GM21360 (cell line): ENCODE measurements around the gene B4GALNT1.

Experiments used
- ATAC-seq: cut with Tn5 transposase; IDR thresholded peaks from one replicate; pipeline ENCODE4 v1.9.1; 2021; ENCODE audit warnings: mild to moderate bottlenecking, moderate library complexity; ENCODE audit not compliant: unreplicated experiment

Gene B4GALNT1

GRCh38 chr12:57609781-57610553, 23.0 kb downstream of the B4GALNT1 start:
- ATAC-seq: no peak

DNA sequence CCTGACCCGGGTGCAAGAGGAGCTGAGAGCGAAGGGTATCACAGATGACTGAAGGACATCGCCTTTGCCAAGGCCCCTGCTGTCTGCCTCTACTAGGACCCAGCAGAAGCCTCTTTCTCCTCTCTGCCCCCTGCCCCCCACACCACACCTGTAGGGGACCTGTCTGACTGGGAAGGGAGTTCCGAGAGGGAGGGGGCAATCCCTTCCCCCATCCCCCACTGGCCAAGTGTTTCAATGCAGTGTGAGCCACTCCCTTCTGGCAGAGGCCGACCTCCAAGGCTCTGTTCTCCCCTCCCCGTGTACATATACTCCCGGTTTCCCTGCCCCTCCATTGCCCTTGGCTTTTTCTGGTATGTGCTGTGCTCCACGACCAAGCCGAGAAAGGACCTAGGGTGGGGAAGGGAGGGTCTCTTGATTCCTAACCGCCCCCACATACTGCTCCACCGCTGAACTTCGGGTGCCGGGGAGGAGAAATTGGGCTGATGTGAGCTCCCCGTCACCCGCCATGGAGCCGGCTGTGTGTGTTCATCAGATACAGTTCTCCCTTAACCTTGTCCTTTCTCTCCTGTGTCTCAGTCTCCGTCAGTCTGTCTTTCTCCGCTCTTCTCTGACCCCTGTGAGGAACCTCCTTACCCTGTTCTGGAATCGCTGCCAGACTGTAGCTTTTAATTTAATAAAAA, 23.8 kb downstream of the B4GALNT1 start:
- no peak for ATAC-seq

- no peak for ATAC-seq
Observed at GRCh38 chr12:57607958-57608663, 24.9 kb downstream of the B4GALNT1 start.

GRCh38 chr12:57606821-57607220, 26.2 kb downstream of the B4GALNT1 start:
- no peak for ATAC-seq

- ATAC-seq: no peak
Observed at GRCh38 chr12:57606399-57606798, 26.6 kb downstream of the B4GALNT1 start.

DNA sequence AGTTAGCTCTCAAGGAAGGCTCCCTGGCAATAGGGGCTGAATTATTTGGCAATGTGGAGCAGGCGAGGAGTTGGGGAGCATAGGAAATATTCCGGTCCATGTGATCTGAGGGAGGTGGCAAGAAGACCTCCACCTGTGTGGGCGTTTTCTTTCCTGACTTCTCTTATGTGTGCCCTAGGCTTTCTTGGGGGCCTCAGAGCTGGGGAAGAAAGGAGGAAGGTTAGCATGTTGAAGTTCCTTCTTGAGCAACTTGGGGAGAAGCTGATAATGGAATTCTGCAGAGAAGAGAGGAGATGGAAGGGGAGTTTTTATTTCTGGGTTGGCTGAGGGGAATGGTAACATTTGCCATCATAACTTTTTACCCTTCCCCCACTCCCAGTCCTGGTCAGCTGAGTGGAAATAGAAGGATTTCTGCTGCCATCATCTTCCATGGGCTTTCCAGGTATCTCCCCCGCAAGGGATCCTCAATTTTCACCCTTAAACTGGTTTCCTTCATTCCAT, 27.1 kb downstream of the B4GALNT1 start:
- no peak for ATAC-seq

DNA sequence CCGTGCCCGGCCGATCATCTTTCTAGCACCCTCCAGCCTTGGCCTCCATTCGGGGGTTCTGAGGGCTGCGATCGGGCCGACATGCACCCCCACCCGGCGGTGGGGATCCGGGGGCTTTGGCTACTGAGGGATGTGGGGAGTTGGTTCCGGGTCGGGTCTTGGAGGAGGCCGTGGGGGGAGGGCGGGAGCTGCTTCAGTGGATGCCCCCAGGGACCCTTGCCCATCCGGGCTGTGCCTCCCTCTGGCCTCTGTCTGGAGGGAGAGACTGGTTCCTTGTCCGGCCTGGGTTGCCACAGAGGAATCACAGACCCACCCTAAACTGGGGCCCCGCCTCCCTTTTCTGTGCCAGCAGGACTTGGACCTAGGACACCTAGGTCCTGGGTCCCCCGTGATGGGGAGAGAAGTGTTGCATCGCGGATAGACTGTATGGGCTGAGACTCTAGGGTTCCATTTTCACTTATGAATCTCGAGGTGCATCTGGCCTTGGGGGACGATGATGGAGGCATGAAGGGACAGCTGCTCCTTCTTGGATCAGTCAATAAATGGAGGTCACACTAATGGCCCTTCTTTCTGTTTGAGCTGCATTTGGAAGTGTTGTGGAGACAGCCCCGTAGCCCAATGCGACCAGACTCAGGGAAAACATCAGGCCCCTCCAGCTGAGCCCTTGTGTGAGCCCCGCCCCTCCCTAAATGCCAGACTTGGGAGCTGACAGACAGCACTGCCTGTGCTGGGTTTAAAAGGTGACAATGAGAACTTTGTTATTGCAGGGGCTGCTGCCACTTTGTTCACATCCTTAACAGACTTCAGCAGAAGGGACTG, 27.8 kb downstream of the B4GALNT1 start:
- no peak for ATAC-seq

- no peak for ATAC-seq
Observed at GRCh38 chr12:57604454-57604991, 28.5 kb downstream of the B4GALNT1 start, which contains the start of gene DTX3. Gene DTX3, plus strand, starts transcription at chr12:57604824. Its CDS starts 1,694 bp downstream, at chr12:57606518.

DNA sequence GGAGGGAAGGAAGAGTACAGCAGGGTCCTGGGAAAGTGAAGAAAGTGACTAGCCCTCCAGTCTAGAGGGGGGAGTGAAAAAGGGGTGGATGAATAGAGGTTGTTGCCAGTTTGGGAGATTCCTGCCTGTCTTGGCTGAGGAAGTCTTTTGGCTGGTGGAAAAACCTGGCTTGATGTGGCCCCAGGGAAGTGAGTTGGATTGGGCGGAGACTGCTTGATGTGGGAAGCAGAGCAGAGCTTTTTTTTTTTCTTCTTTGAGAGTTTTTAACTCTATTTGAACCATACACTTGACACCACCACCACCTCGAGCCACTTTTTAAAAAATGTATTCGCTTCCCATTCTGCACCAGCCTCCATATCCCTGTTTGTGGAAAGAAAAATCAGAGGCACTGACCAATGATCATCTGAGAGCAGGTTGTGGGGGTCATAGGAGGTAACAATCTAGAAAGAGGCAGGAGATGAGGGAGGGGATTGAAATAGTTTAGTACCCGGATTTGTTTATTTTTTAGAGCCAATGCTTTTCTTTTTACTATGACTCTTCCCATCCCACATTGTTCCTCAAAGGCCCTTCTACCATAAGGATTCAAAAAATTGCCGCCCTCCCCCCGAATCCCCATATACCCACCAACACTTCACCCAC, 29.1 kb downstream of the B4GALNT1 start:
- ATAC-seq: no peak

- ATAC-seq: no peak
Observed at GRCh38 chr12:57603324-57603723, 29.7 kb downstream of the B4GALNT1 start.

GRCh38 chr12:57602544-57602943, 30.5 kb downstream of the B4GALNT1 start:
- ATAC-seq: no peak

- no peak for ATAC-seq
Observed at GRCh38 chr12:57600395-57600794, 32.6 kb downstream of the B4GALNT1 start.

DNA sequence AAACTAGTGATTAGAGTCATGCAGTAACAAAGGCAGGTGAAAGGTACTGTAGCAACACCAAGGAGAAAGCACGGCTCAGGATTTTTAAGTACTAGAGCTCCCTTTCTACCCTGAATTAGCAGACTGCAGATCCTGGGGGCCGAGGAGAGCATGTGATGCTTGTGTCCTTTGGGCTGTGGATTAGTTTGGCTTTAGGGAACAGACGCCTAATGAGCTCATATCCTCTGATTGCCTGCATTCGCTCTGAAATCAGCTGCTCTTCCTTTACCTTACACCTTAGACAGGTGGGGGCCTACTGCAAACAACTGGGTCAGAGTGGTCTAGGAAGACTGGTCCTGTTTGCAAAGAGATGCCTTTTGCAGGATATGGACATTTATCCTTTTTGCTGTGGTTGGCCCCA, 39.8 kb downstream of the B4GALNT1 start:
- ATAC-seq: no peak

GRCh38 chr12:57592551-57593165, 40.3 kb downstream of the B4GALNT1 start:
- ATAC-seq: no peak

GRCh38 chr12:57591782-57592325, 41.1 kb downstream of the B4GALNT1 start:
- ATAC-seq: no peak

GRCh38 chr12:57590864-57591781, 41.9 kb downstream of the B4GALNT1 start, which contains the start of gene PIP4K2C:
Gene PIP4K2C, plus strand, starts transcription at chr12:57591192. Its CDS starts 98 bp downstream, at chr12:57591290.
- ATAC-seq: peak; percentile 93

GRCh38 chr12:57590479-57590863, 42.5 kb downstream of the B4GALNT1 start:
- no peak for ATAC-seq
